IMR-90 (cell line): Measurements from ENCODE around the gene IGDCC3. TPM values are rescaled to one million over a fixed set of nuclear protein-coding genes. Genes with fewer than 3 reads are reported as not detected.

Source experiments
- ATAC-seq: fragments of 200-7000 bp; cut with Tn5 transposase; 2 replicates; pipeline ENCODE4 v1.9.1; 2020; ENCODE audit warnings: low read depth, mild to moderate bottlenecking, moderate library complexity
- BruUV-seq: library from RNA; stranded (reverse); fragments of 400-500 nt; replicated peaks from 2 replicates; lab custom pipeline; 2021; lab: Mats Ljungman, UMichigan
- CTCF ChIA-PET: fragments of 300-600 bp; formaldehyde crosslinking; extraction: SDS; loops from one replicate; lab custom pipeline; 2021; ENCODE audit warnings: antibody characterized with exemption; lab: Yijun Ruan, JAX
- POLR2A ChIA-PET: fragments of 300-600 bp; sonication (Branson Sonifier 250); formaldehyde crosslinking; loops from one replicate; lab custom pipeline; 2022; ENCODE audit warnings: antibody characterized with exemption; ENCODE audit not compliant: unreplicated experiment; lab: Charles Lee
- DNase-seq: peaks from one replicate; pipeline ENCODE4 v3.0.0; 2013
- H2AFZ ChIP-seq: replicated peaks from 2 replicates; pipeline ENCODE3; 2013; ENCODE audit warnings: low read length, mild to moderate bottlenecking; ENCODE audit not compliant: poor library complexity
- H2AK5ac ChIP-seq: 2 replicates; pipeline ENCODE4 v1.6.1; 2013; ENCODE audit warnings: low read depth, low read length, inconsistent platforms
- H2AK9ac ChIP-seq: replicated peaks from 2 replicates; pipeline ENCODE3; 2013; ENCODE audit warnings: mild to moderate bottlenecking, low read depth, low read length, moderate library complexity; ENCODE audit not compliant: poor library complexity
- H2BK120ac ChIP-seq: 2 replicates; pipeline ENCODE4 v1.6.1; 2013; ENCODE audit warnings: low read depth, low read length, inconsistent platforms
- H2BK15ac ChIP-seq: 3 replicates; pipeline ENCODE4 v1.6.1; 2013; ENCODE audit warnings: low read depth, low read length, inconsistent platforms
- H2BK20ac ChIP-seq: 2 replicates; pipeline ENCODE4 v1.6.1; 2013; ENCODE audit warnings: low read depth, mild to moderate bottlenecking, inconsistent platforms, low read length, moderate library complexity
- H2BK5ac ChIP-seq: 2 replicates; pipeline ENCODE4 v1.6.1; 2013; ENCODE audit warnings: mild to moderate bottlenecking, low read depth, low read length, inconsistent platforms; ENCODE audit not compliant: poor library complexity, severe bottlenecking
- H3K14ac ChIP-seq: replicated peaks from 2 replicates; pipeline ENCODE4 v1.6.1; 2013; ENCODE audit warnings: low read depth, low read length, inconsistent platforms
- H3K18ac ChIP-seq: 2 replicates; pipeline ENCODE4 v1.6.1; 2013; ENCODE audit warnings: low read depth, low read length, control low read depth
- H3K23ac ChIP-seq: 2 replicates; pipeline ENCODE4 v1.6.1; 2013; ENCODE audit warnings: low read depth, low read length, inconsistent platforms
- H3K27ac ChIP-seq: 2 replicates; pipeline ENCODE4 v1.5.1; 2013; ENCODE audit warnings: mild to moderate bottlenecking, control low read depth, low read length; ENCODE audit not compliant: insufficient read depth
- H3K27me3 ChIP-seq: 2 replicates; pipeline ENCODE4 v1.6.1; 2013; ENCODE audit warnings: low read length; ENCODE audit not compliant: control insufficient read depth, insufficient read depth
- H3K36me3 ChIP-seq: 2 replicates; pipeline ENCODE4 v1.6.1; 2013; ENCODE audit warnings: low read length, mixed read lengths; ENCODE audit not compliant: control insufficient read depth, insufficient read depth
- H3K4ac ChIP-seq: 2 replicates; pipeline ENCODE4 v1.6.1; 2013; ENCODE audit warnings: low read depth, low read length, inconsistent platforms
- H3K4me1 ChIP-seq: 2 replicates; pipeline ENCODE4 v1.6.1; 2013; ENCODE audit warnings: low read length, mixed read lengths; ENCODE audit not compliant: control insufficient read depth, insufficient read depth
- H3K4me2 ChIP-seq: 2 replicates; pipeline ENCODE4 v1.6.1; 2013; ENCODE audit warnings: low read depth, mild to moderate bottlenecking, control low read depth, low read length, moderate library complexity
- H3K4me3 ChIP-seq: 2 replicates; pipeline ENCODE4 v1.5.1; 2013; ENCODE audit warnings: low read depth, mild to moderate bottlenecking, control low read depth, low read length, moderate library complexity; ENCODE audit not compliant: insufficient read depth
- H3K56ac ChIP-seq: 2 replicates; pipeline ENCODE4 v1.6.1; 2013; ENCODE audit warnings: low read length, inconsistent platforms; ENCODE audit not compliant: insufficient read depth; ENCODE audit errors: extremely low read depth
- H3K79me1 ChIP-seq, 2 experiments: 2 replicates each; pipeline ENCODE4 v1.6.1; 2013; ENCODE audit warnings: low read length in 2 of 2, inconsistent platforms in 1 of 2, low read depth in 1 of 2
- H3K9ac ChIP-seq: 2 replicates; pipeline ENCODE4 v1.6.1; 2013; ENCODE audit warnings: low read depth, low read length, control low read depth
- H3K9me1 ChIP-seq: 2 replicates; pipeline ENCODE4 v1.6.1; 2013; ENCODE audit warnings: low read length, inconsistent platforms; ENCODE audit not compliant: insufficient read depth
- H3K9me3 ChIP-seq: 2 replicates; pipeline ENCODE4 v1.6.1; 2013; ENCODE audit warnings: low read length; ENCODE audit not compliant: control insufficient read depth, insufficient read depth
- H4K20me1 ChIP-seq: 2 replicates; pipeline ENCODE4 v1.6.1; 2013; ENCODE audit warnings: low read length, inconsistent platforms; ENCODE audit not compliant: insufficient read depth
- H4K5ac ChIP-seq: 2 replicates; pipeline ENCODE4 v1.6.1; 2013; ENCODE audit warnings: mild to moderate bottlenecking, low read depth, low read length, control low read depth
- H4K8ac ChIP-seq, 2 experiments: 2 replicates each; pipeline ENCODE4 v1.6.1; 2013; ENCODE audit warnings: low read depth in 2 of 2, low read length in 2 of 2, control low read depth in 1 of 2, inconsistent platforms in 1 of 2
- H4K91ac ChIP-seq: 2 replicates; pipeline ENCODE4 v1.6.1; 2013; ENCODE audit warnings: low read depth, low read length, inconsistent platforms; ENCODE audit not compliant: insufficient read depth
- MAFK ChIP-seq: IDR thresholded peaks from 2 replicates; pipeline ENCODE4 v1.6.1; 2012; ENCODE audit warnings: low read depth, low read length, improper control_type of control experiment
- RAD21 ChIP-seq: IDR thresholded peaks from 2 replicates; pipeline ENCODE4 v1.6.1; 2012; ENCODE audit warnings: low read length, improper control_type of control experiment
- RFX5 ChIP-seq: IDR thresholded peaks from 2 replicates; pipeline ENCODE4 v1.8.0; 2012; ENCODE audit warnings: low read depth, mild to moderate bottlenecking, low read length, moderate library complexity
- WGBS, 2 experiments: methylation state at CpG; one replicate each; pipeline versions ENCODE4 v1.1.5 to v1.1.7; 2013; ENCODE audit warnings: missing lambda C conversion rate in 2 of 2; ENCODE audit not compliant: insufficient read length in 1 of 2; ENCODE audit errors: extremely low coverage in 2 of 2; 5-methylcytosine and 5-hydroxymethylcytosine counted together
- dilution Hi-C: fragments of 300-500 bp; cut with HindIII; formaldehyde crosslinking; loops from one replicate; pipeline ENCODE4 v1.14.3; 2018; ENCODE audit warnings: low sequenced_read_pairs; ENCODE audit not compliant: unreplicated experiment
- in situ Hi-C: fragments of 300-500 bp; cut with MboI; formaldehyde crosslinking; loops from 3 replicates; pipeline ENCODE4 v1.14.3; 2019; ENCODE audit warnings: low sequenced_read_pairs, inconsistent platforms, mixed read lengths
- intact Hi-C: fragments of 100-400 bp; cut with micrococcal nuclease; formaldehyde crosslinking; loops from 2 replicates; pipeline ENCODE4 v1.10.0; 2022
- polyA plus RNA-seq, 3 experiments: library from polyadenylated mRNA; depleted of rRNA; stranded (reverse); fragments of >200 nt; gene quantifications; 2 replicates each; pipeline ENCODE4 v1.2.3, GENCODE V29; 2012; ENCODE audit warnings: low replicate concordance in 1 of 3
- total RNA-seq: library from RNA; depleted of rRNA; stranded (reverse); fragments of >200 nt; gene quantifications from 2 replicates; pipeline ENCODE4 v1.2.3, GENCODE V29; 2012
- TF ChIP-seq, protein P1 (sequence below): fragments of 150-350 bp; IDR thresholded peaks from 2 replicates; pipeline ENCODE4 v1.6.1; 2016; ENCODE audit warnings: low read depth, mild to moderate bottlenecking, low read length, moderate library complexity, borderline replicate concordance
- TF ChIP-seq, protein P2 (sequence below): fragments of 150-350 bp; IDR thresholded peaks from 2 replicates; pipeline ENCODE4 v1.6.1; 2017; ENCODE audit warnings: mild to moderate bottlenecking, antibody characterized with exemption, low read length, low read depth

IGDCC3 gene
- total and polyA plus RNA-seq, 2 of the 4 experiments (the other 2 are of a cell fraction), result 0.18 to 0.19 TPM

DNA sequence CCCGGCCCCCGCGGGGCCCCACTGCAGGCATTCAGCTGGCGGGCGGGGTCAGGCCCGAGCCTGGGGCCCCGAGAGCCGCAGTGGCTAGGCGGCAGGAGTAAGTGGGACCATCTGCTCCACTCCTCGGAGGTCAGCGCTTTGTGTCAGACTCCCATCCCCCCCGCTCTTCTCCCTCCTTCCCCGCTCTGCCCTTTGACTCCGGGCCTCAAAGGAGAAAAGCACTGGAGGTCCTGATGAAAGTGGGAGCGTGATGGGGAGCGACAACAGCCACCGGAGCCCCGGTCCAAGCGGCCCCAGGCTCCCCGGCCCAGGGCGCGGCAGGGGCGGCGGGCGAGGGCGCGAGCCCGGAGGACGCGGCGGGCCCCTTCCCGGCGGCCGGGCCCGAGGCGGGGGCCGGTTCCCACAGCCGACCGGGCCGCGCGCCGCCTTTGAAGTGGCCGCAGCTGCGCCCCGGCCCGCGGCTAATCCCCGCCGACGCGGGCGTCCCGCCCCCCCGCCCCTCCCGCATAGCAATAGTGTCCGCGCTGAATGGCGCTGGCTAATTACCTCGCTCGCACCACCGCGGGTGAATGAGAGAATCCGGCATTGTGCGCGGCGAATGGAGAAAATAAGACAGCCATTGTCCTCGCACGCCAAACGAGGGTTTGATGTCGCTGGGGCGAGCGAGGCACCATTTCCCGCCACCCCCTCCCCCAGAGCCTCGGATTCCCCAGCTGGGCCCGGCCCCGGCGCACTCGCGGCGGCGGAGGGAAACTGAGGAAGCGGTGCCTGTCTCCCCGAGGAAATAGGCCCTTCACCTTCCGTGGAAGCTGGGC, 22.4 kb downstream of the IGDCC3 start (continued):
- TF ChIP-seq, protein P1, sequence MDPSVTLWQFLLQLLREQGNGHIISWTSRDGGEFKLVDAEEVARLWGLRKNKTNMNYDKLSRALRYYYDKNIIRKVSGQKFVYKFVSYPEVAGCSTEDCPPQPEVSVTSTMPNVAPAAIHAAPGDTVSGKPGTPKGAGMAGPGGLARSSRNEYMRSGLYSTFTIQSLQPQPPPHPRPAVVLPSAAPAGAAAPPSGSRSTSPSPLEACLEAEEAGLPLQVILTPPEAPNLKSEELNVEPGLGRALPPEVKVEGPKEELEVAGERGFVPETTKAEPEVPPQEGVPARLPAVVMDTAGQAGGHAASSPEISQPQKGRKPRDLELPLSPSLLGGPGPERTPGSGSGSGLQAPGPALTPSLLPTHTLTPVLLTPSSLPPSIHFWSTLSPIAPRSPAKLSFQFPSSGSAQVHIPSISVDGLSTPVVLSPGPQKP, result no peak

DNA sequence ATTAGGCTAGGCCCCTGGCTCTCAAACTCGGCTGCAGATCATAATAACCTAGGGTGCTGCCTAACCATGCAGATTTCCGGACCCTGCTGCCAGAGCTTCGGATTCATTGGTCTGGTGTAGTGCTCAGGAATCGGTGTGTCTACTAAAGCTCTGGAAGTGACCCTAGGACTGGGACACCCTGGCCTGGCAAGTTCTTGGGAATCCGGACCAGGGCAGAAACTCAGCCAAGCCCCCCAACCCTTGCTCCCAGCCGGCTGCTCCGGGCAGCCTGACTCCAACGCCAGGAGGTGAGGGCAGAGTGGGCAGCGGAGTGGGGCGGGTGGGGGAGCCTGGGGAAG, 23.0 kb downstream of the IGDCC3 start:
- Histone ChIP-seq H3K9me1 (no peaks in the 10 kb centered on the region; the same call in 1 of the 2 replicates), H3K4ac (no peak overlapping the region), H4K91ac (no peak overlapping the region), H2BK20ac (no peak overlapping the region), H3K36me3 (no peaks in the 10 kb centered on the region), H3K4me3 (no peak overlapping the region), H4K8ac (no peak overlapping the region), H3K4me2 (no peak overlapping the region), H2AFZ (no peak overlapping the region), H3K79me1 (no peaks in the 10 kb centered on the region), H3K18ac (no peak overlapping the region), H3K27ac (no peak overlapping the region), H3K23ac (no peak overlapping the region), H2AK9ac (no peak overlapping the region), H2BK15ac (no peak overlapping the region), H2AK5ac (no peak overlapping the region), H3K9ac (no peak overlapping the region), H4K5ac (no peak overlapping the region), H3K4me1 (peaks cover 4% of the 10 kb centered on the region; the same call in 1 of the 2 replicates), H3K9me3 (peaks cover 7% of the 10 kb centered on the region), H2BK120ac (no peak overlapping the region), H4K20me1 (no peaks in the 10 kb centered on the region; the same call in 1 of the 2 replicates), H3K56ac (no peak overlapping the region), H3K27me3 (peaks cover 43% of the 10 kb centered on the region), H2BK5ac (no peak overlapping the region), H3K14ac (no peak overlapping the region)
- ATAC-seq (no peak), DNase-seq (no peak)
- WGBS, 2 experiments, result 45% methylated on average over 3 of the region's 10 CpGs; no CpG with 5 or more reads in 1 of the 2 experiments
- ChIA-PET CTCF (no interaction called here), POLR2A (no interaction called here)
- dilution Hi-C loops (no loop called here), intact Hi-C loops (no loop called here), in situ Hi-C loops (no loop called here)
- TF ChIP-seq, protein P2, sequence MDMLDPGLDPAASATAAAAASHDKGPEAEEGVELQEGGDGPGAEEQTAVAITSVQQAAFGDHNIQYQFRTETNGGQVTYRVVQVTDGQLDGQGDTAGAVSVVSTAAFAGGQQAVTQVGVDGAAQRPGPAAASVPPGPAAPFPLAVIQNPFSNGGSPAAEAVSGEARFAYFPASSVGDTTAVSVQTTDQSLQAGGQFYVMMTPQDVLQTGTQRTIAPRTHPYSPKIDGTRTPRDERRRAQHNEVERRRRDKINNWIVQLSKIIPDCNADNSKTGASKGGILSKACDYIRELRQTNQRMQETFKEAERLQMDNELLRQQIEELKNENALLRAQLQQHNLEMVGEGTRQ, result no peak
- TF ChIP-seq, protein P1, result no peak
- no peak for TF ChIP-seq MAFK
- no peak for TF ChIP-seq RAD21
- TF ChIP-seq RFX5, result no peak
- no TSS peak for BruUV-seq
